Fibroblast of skin of left biceps (primary cell): Measurements from ENCODE around the gene MSMO1.

Source experiments
- DNase-seq, 2 experiments: peaks; one replicate each; pipeline ENCODE4 v3.0.0-alpha.2; 2013; ENCODE audit warnings: low read depth in 2 of 2

MSMO1 gene

GRCh38 chr4:165360985-165361670 lies 33.7 kb downstream of the MSMO1 start:
- no peak for DNase-seq

DNA sequence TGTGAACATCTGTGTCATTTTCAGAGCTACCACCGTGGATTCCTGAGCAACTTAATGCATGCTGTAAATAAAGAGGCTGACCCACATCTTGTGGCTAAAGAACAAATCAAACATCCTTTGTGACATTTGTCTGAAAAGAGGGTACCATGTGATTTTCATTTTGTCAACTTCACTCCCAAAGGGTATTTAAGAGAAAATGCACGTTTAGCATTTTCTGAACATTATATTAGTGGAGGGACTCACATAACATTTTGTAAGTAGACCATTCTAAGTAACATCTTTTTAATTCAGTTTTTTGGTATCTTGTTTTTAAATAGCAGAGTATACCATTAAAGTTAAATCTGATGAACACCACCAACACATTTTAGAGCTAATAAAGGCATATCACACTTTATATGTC lies 34.3 kb downstream of the MSMO1 start:
- no peak for DNase-seq

GRCh38 chr4:165364452-165365080 lies 37.1 kb downstream of the MSMO1 start:
- DNase-seq: no peak

GRCh38 chr4:165367040-165367439 lies 39.6 kb downstream of the MSMO1 start:
- DNase-seq: no peak

- no peak for DNase-seq
Measured at GRCh38 chr4:165368114-165368513, 40.6 kb downstream of the MSMO1 start.

- DNase-seq: no peak
Measured at GRCh38 chr4:165368567-165368966, 41.1 kb downstream of the MSMO1 start.

DNA sequence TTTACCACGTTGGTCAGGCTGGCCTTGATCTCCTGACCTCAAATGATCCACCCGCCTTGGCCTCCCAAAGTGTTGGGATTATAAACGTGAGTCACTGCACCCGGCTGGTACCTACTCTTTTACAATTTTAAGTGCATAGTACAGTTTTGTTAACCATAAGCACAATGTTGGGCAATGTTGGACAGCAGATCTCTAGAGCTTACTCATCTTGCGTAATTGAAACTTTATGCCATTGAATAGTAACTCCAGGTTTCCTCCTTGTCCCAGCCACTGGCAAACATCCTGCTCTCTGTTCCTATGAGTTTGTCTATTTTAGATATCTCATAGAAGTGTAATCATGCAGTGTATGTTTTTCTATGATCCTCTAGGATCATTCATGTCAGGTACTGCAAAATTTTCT lies 42.1 kb downstream of the MSMO1 start:
- DNase-seq: no peak

- DNase-seq: no peak
Measured at GRCh38 chr4:165370530-165370929, 43.1 kb downstream of the MSMO1 start.

DNA sequence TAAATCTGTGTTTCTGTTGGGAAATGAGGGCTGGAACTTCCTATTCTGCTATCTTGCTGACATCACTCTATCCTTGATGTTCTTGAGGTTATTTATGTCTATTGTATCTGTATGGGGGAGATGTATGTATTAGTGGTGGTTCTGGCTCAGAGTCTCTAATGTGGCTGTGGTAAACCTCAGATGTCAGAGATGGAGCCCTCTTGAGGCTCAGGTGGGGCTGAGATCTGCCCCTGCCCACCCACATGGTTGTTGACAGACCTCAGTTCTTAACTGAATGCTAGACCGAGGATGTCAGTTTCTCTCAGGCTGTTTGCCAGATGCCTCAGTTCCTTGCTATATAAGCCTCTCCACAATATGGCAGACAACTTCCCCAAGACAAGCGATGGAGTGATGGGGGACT lies 48.0 kb downstream of the MSMO1 start:
- DNase-seq: no peak

GRCh38 chr4:165378398-165378744 lies 50.9 kb downstream of the MSMO1 start:
- DNase-seq: no peak

DNA sequence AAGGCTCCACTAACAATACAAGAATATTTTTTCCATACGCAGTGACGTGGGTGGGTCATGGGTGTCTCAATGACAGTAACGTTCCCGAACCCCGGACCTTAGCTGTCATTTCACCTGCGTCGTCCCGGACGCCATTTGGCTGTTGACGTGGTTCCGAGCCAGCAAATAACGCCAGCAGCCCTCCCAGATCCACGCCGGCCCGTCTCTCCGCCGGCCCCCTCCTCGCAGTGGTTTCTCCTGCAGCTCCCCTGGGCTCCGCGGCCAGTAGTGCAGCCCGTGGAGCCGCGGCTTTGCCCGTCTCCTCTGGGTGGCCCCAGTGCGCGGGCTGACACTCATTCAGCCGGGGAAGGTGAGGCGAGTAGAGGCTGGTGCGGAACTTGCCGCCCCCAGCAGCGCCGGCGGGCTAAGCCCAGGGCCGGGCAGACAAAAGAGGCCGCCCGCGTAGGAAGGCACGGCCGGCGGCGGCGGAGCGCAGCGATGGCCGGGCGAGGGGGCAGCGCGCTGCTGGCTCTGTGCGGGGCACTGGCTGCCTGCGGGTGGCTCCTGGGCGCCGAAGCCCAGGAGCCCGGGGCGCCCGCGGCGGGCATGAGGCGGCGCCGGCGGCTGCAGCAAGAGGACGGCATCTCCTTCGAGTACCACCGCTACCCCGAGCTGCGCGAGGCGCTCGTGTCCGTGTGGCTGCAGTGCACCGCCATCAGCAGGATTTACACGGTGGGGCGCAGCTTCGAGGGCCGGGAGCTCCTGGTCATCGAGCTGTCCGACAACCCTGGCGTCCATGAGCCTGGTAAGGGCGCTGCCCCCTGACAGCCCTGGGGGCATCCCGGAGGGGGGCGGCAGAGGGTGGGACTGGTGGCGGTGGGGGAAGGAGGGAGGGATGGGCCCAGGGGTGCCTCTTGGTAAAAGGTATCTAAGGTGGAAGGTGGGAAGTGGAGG lies 51.5 kb downstream of the MSMO1 start, which contains the start of gene CPE:
Gene CPE (plus strand): TSS at position 264 of the 933 bp plus-strand sequence. CDS start 214 bp downstream, at position 478.
- peak; percentile 44 to 45 for DNase-seq

DNA sequence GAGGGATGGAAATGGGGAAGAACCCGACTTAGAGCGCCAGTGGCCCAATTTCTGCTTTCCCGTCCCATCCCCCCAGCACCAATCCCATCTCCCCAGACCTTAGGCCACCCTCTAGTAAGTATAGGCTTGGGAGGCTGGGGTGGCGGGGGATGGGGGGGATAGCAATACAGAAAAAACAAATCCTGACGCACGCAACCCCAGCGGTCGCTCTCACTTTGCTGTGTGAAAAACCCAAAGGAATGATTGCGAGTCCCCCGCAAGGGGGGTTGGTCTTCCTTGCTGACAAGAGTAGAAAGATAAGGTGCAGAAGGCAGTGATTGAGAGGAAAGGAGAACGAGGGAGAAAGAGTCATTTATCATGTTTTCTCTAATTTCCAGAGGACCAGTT lies 52.2 kb downstream of the MSMO1 start:
- no peak for DNase-seq

GRCh38 chr4:165380805-165381204 lies 53.3 kb downstream of the MSMO1 start:
- DNase-seq: no peak

DNA sequence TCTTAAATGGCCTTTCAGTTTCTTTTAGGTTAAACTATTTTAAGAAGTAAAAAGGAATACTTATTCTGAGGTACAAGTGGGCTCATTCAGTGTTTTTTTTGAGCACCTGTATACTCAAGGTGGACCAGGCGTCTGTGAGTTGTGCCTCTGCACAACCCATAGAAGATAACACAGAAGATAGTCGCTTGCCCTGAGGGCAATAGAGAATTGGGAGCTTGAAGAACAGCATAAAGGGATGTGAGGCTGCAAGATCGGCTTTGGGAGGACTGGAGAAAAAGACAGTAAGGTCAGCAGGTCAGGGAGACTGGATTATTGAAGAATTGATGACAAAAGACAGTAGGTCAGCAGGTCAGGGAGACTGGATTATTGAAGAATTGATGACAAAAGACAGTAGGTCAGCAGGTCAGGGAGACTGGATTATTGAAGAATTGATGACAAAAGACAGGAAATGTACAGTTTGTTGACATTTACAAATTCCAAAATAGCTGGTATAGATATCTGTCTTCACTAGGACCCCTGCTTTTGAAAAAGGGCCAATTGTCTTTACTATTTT lies 54.4 kb downstream of the MSMO1 start:
- no peak for DNase-seq

- no peak for DNase-seq
Measured at GRCh38 chr4:165382640-165383039, 55.2 kb downstream of the MSMO1 start.

- DNase-seq: no peak
Measured at GRCh38 chr4:165383591-165384073, 56.2 kb downstream of the MSMO1 start.

- DNase-seq: no peak
Measured at GRCh38 chr4:165384186-165384585, 56.7 kb downstream of the MSMO1 start.

DNA sequence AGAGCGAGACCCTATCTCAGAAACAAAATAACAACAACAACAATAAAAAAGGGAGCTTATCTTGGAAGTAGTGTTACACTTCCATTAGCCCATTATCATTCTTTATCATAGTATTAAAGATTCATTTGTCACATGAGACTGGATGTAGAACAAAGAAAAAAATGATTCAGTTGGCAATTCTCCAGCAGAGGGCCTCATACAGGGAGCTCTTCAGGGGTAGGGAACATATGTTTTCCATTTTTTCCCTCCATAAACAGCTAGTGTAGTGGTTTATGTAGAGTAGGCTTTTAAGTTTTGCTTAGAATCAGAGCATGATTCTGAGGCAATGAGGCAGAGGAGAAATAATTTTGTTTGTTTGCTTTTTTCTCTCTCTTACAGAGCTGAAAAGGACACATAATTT lies 57.1 kb downstream of the MSMO1 start:
- peak; percentile 68 to 75 for DNase-seq

DNA sequence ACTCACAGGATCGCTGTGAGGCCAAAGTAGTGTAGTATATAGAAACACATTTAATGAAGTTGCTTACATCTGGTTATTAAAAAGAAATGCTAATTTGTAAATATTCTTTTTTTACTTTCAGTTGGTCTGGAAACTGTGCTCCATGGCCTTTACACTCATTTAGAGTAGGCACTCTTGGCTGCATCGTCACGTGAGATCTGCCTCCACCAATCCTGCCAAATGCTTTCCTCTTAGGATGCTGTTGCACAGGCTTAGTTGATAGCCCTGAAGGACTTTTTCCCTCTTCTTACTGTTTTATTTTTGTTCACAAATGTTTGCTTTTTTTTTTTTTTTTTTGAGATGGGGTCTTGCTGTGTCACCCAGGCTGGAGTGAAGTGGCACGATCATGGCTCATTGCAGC lies 57.7 kb downstream of the MSMO1 start:
- DNase-seq: no peak

GRCh38 chr4:165386328-165386727 lies 58.9 kb downstream of the MSMO1 start:
- DNase-seq: no peak

GRCh38 chr4:165388756-165389155 lies 61.3 kb downstream of the MSMO1 start:
- DNase-seq: no peak
